Breast epithelium (tissue), 3 donors: ENCODE measurements around the gene MYBPH.

Source experiments
- POLR2A ChIP-seq: fragments of 450-650 bp; IDR thresholded peaks from one replicate; pipeline ENCODE4 v1.6.1; 2016; ENCODE audit warnings: antibody characterized with exemption, mild to moderate bottlenecking, moderate library complexity
- POLR2AphosphoS5 ChIP-seq, 3 donors: sonication (generic); formaldehyde crosslinking; IDR thresholded peaks; one replicate each; pipeline ENCODE4 v1.6.1; 2017; ENCODE audit warnings: antibody characterized with exemption in 3 of 3
- TF ChIP-seq, protein P1 (sequence below), 3 donors: fragments of 450-650 bp; IDR thresholded peaks; one replicate each; pipeline ENCODE4 v1.5.1; 2016 to 2017; ENCODE audit warnings: antibody characterized with exemption in 3 of 3, mild to moderate bottlenecking in 3 of 3, moderate library complexity in 3 of 3

DNA sequence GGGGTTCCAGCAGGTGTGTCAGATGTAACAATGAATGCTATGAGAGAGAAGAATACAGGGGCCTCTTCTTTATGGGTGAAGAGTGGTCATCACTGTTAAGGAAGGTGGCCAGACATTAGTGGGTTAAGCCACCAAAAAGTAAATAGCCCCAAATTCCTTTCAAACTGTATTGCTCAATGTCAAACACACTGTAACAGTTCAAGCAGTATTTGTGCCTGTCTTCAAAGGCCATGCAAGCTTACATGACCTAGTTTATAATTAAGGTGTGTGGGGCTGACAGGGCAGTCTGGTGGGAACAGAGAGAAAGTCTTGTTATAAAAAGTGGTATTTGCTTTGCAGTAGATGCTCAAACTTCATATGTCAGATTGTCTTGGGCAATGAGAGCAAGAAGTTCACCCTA is 35.4 kb upstream of the MYBPH start:
- TF ChIP-seq, protein P1, sequence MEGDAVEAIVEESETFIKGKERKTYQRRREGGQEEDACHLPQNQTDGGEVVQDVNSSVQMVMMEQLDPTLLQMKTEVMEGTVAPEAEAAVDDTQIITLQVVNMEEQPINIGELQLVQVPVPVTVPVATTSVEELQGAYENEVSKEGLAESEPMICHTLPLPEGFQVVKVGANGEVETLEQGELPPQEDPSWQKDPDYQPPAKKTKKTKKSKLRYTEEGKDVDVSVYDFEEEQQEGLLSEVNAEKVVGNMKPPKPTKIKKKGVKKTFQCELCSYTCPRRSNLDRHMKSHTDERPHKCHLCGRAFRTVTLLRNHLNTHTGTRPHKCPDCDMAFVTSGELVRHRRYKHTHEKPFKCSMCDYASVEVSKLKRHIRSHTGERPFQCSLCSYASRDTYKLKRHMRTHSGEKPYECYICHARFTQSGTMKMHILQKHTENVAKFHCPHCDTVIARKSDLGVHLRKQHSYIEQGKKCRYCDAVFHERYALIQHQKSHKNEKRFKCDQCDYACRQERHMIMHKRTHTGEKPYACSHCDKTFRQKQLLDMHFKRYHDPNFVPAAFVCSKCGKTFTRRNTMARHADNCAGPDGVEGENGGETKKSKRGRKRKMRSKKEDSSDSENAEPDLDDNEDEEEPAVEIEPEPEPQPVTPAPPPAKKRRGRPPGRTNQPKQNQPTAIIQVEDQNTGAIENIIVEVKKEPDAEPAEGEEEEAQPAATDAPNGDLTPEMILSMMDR (IDR thresholded peaks at IDR 0.05): no peak
- TF ChIP-seq POLR2A (no peak), POLR2AphosphoS5 (IDR thresholded peaks at IDR 0.05) (no peak)
